Activated CD4-positive, alpha-beta T cell treated with anti-CD3 and anti-CD28 coated beads, Interleukin-2, amount 10 ng/mL, durations not matched to agents 24 days and 14 days (primary cell): ENCODE results near the gene GRIN3B. TPM values are rescaled to one million over a fixed set of nuclear protein-coding genes. Genes with fewer than 3 reads are reported as not detected.
A peak's percentile ranks its signal among the peaks of the same experiment; 100 is the strongest.

Experiments
- DNase-seq: peaks from one replicate; pipeline ENCODE4 v3.0.0; 2022
- H3K27ac Mint-ChIP-seq: one replicate; pipeline ENCODE4 v1.8.0; 2022; ENCODE audit warnings: mild to moderate bottlenecking, mixed read lengths
- H3K27me3 Mint-ChIP-seq: one replicate; pipeline ENCODE4 v1.8.0; 2022; ENCODE audit warnings: mixed read lengths
- H3K36me3 Mint-ChIP-seq: one replicate; pipeline ENCODE4 v1.8.0; 2022; ENCODE audit warnings: low read depth, mild to moderate bottlenecking, mixed read lengths
- H3K4me1 Mint-ChIP-seq: one replicate; pipeline ENCODE4 v1.8.0; 2021; ENCODE audit warnings: mixed read lengths
- H3K4me3 Mint-ChIP-seq: one replicate; pipeline ENCODE4 v1.8.0; 2022; ENCODE audit warnings: mild to moderate bottlenecking, moderate library complexity, mixed read lengths
- H3K9me3 Mint-ChIP-seq: one replicate; pipeline ENCODE4 v1.8.0; 2021; ENCODE audit warnings: mixed read lengths
- intact Hi-C: fragments of 100-400 bp; cut with micrococcal nuclease; formaldehyde crosslinking; loops from one replicate; pipeline ENCODE4 v1.15.1; 2023
- total RNA-seq: library from RNA; stranded (reverse); gene quantifications from 2 replicates; pipeline ENCODE4 v1.2.3, GENCODE V29; 2022

GRIN3B gene
- total RNA-seq, 1 donor from 2014 or later, result 0.07 TPM

- intact Hi-C loops, result no loop called here
- H3K27ac Mint-ChIP-seq, result peak overlapping the region; percentile 6
- peaks cover 5% of the 10 kb centered on the region for H3K36me3 Mint-ChIP-seq
- no peak for DNase-seq
- H3K4me3 Mint-ChIP-seq, result no peak overlapping the region
- H3K27me3 Mint-ChIP-seq, result no peaks in the 10 kb centered on the region
- peaks cover 4% of the 10 kb centered on the region for H3K4me1 Mint-ChIP-seq
- no peaks in the 10 kb centered on the region for H3K9me3 Mint-ChIP-seq
Observed at GRCh38 chr19:1050989-1051788, 51.0 kb downstream of the GRIN3B start.

- intact Hi-C loops, result no loop called here
- DNase-seq, result no peak
- H3K4me3 Mint-ChIP-seq, result no peak overlapping the region
- H3K4me1 Mint-ChIP-seq, result peaks cover 7% of the 10 kb centered on the region
- peaks cover 11% of the 10 kb centered on the region for H3K36me3 Mint-ChIP-seq
- H3K27me3 Mint-ChIP-seq, result no peaks in the 10 kb centered on the region
- H3K27ac Mint-ChIP-seq, result no peak overlapping the region
- H3K9me3 Mint-ChIP-seq, result no peaks in the 10 kb centered on the region
Observed at GRCh38 chr19:1051791-1052190, 51.6 kb downstream of the GRIN3B start.

GRCh38 chr19:1052349-1052975, 52.2 kb downstream of the GRIN3B start:
- intact Hi-C loops, result no loop called here

GRCh38 chr19:1053176-1054101, 53.2 kb downstream of the GRIN3B start:
- peaks cover 15% of the 10 kb centered on the region for H3K36me3 Mint-ChIP-seq
- intact Hi-C loops, result no loop called here
- no peak overlapping the region for H3K4me3 Mint-ChIP-seq
- H3K27me3 Mint-ChIP-seq, result no peaks in the 10 kb centered on the region
- H3K27ac Mint-ChIP-seq, result peak overlapping the region; percentile 66
- no peak for DNase-seq
- H3K9me3 Mint-ChIP-seq, result no peaks in the 10 kb centered on the region
- H3K4me1 Mint-ChIP-seq, result peaks cover 15% of the 10 kb centered on the region

More at GRCh38 chr19:1052349-1052975, 52.2 kb downstream of the GRIN3B start:
- no peak for DNase-seq
- Mint-ChIP-seq H3K27ac (peak overlapping the region; percentile 66), H3K4me1 (peaks cover 10% of the 10 kb centered on the region), H3K27me3 (no peaks in the 10 kb centered on the region), H3K36me3 (peaks cover 14% of the 10 kb centered on the region), H3K9me3 (no peaks in the 10 kb centered on the region), H3K4me3 (no peak overlapping the region)

- Mint-ChIP-seq H3K27me3 (no peaks in the 10 kb centered on the region), H3K4me3 (no peak overlapping the region), H3K9me3 (no peaks in the 10 kb centered on the region), H3K4me1 (peaks cover 15% of the 10 kb centered on the region), H3K36me3 (peaks cover 15% of the 10 kb centered on the region), H3K27ac (no peak overlapping the region)
- intact Hi-C loops, result no loop called here
- no peak for DNase-seq
Observed at GRCh38 chr19:1054102-1055027, 54.1 kb downstream of the GRIN3B start.

GRCh38 chr19:1055028-1055425, 54.8 kb downstream of the GRIN3B start:
- Mint-ChIP-seq H3K9me3 (no peaks in the 10 kb centered on the region), H3K4me3 (no peak overlapping the region), H3K27ac (no peak overlapping the region), H3K36me3 (peaks cover 15% of the 10 kb centered on the region), H3K27me3 (no peaks in the 10 kb centered on the region), H3K4me1 (peaks cover 15% of the 10 kb centered on the region)
- DNase-seq, result no peak
- intact Hi-C loops, result no loop called here

GRCh38 chr19:1055886-1056620, 55.8 kb downstream of the GRIN3B start:
- Mint-ChIP-seq H3K9me3 (no peaks in the 10 kb centered on the region), H3K27me3 (no peaks in the 10 kb centered on the region), H3K4me1 (peaks cover 15% of the 10 kb centered on the region), H3K27ac (no peak overlapping the region), H3K4me3 (no peak overlapping the region), H3K36me3 (peaks cover 15% of the 10 kb centered on the region)
- intact Hi-C loops, result no loop called here
- DNase-seq, result no peak

- H3K4me3 Mint-ChIP-seq, result no peak overlapping the region
- H3K36me3 Mint-ChIP-seq, result peaks cover 13% of the 10 kb centered on the region
- no peaks in the 10 kb centered on the region for H3K27me3 Mint-ChIP-seq
- H3K27ac Mint-ChIP-seq, result peak overlapping the region; percentile 38
- peaks cover 16% of the 10 kb centered on the region for H3K4me1 Mint-ChIP-seq
- intact Hi-C loops, result no loop called here
- no peaks in the 10 kb centered on the region for H3K9me3 Mint-ChIP-seq
- peak; percentile 80 for DNase-seq
Observed at GRCh38 chr19:1057176-1057855, 57.1 kb downstream of the GRIN3B start.

GRCh38 chr19:1058112-1058511, 57.9 kb downstream of the GRIN3B start:
- H3K36me3 Mint-ChIP-seq, result peaks cover 13% of the 10 kb centered on the region
- H3K27me3 Mint-ChIP-seq, result no peaks in the 10 kb centered on the region
- peaks cover 16% of the 10 kb centered on the region for H3K4me1 Mint-ChIP-seq
- DNase-seq, result no peak
- H3K9me3 Mint-ChIP-seq, result no peaks in the 10 kb centered on the region
- H3K4me3 Mint-ChIP-seq, result no peak overlapping the region
- intact Hi-C loops, result no loop called here
- H3K27ac Mint-ChIP-seq, result no peak overlapping the region

Other genes starting within 250 kb of the GRIN3B start
- not detected in 2 replicates for gene MISP, start 249.3 kb upstream of the GRIN3B start, total RNA-seq
- gene PTBP1, start 203.0 kb upstream of the GRIN3B start, total RNA-seq, result 789 and 832 TPM in 2 replicates
- not detected in 2 replicates for gene PLPPR3, start 178.5 kb upstream of the GRIN3B start, total RNA-seq
- gene AZU1, start 172.6 kb upstream of the GRIN3B start, total RNA-seq, result not detected in 2 replicates
- not detected in 2 replicates for gene PRTN3, start 159.4 kb upstream of the GRIN3B start, total RNA-seq
- not detected in 2 replicates for gene ELANE, start 148.1 kb upstream of the GRIN3B start, total RNA-seq
- 1.4 and 2.5 TPM in 2 replicates for gene CFD, start 140.8 kb upstream of the GRIN3B start, total RNA-seq
- 58.1 and 61.1 TPM in 2 replicates for gene MED16, start 107.2 kb upstream of the GRIN3B start, total RNA-seq
- not detected in 2 replicates for gene RNU6-9, start 106.9 kb upstream of the GRIN3B start, total RNA-seq
- 86.8 and 91.5 TPM in 2 replicates for gene R3HDM4, start 87.2 kb upstream of the GRIN3B start, total RNA-seq
- gene KISS1R, start 83.1 kb upstream of the GRIN3B start, total RNA-seq, result 12.9 and 16.8 TPM in 2 replicates
- gene ARID3A, start 74.4 kb upstream of the GRIN3B start, total RNA-seq, result 35.6 and 36.6 TPM in 2 replicates
- gene WDR18, start 16.1 kb upstream of the GRIN3B start, total RNA-seq, result 104 and 111 TPM in 2 replicates
- gene TMEM259, start 20.7 kb downstream of the GRIN3B start, total RNA-seq, result 154 and 156 TPM in 2 replicates
- not detected in 2 replicates for gene RNU6-2, start 21.1 kb downstream of the GRIN3B start, total RNA-seq
- 112 TPM in 2 replicates for gene CNN2, start 26.2 kb downstream of the GRIN3B start, total RNA-seq
- gene ABCA7, start 39.7 kb downstream of the GRIN3B start, total RNA-seq, result 15.8 TPM in 2 replicates
- gene ARHGAP45, start 66.7 kb downstream of the GRIN3B start, total RNA-seq, result 176 and 183 TPM in 2 replicates
- 273 and 274 TPM in 2 replicates for gene POLR2E, start 95.0 kb downstream of the GRIN3B start, total RNA-seq
- 225 and 239 TPM in 2 replicates for gene GPX4, start 103.6 kb downstream of the GRIN3B start, total RNA-seq
- 97.1 and 98.9 TPM in 2 replicates for gene SBNO2, start 173.8 kb downstream of the GRIN3B start, total RNA-seq
- gene STK11, start 205.4 kb downstream of the GRIN3B start, total RNA-seq, result 70.3 and 70.9 TPM in 2 replicates
- 1.7 and 1.9 TPM in 2 replicates for gene CBARP, start 237.6 kb downstream of the GRIN3B start, total RNA-seq
- gene ATP5F1D, start 241.3 kb downstream of the GRIN3B start, total RNA-seq, result 254 and 269 TPM in 2 replicates
- gene MIDN, start 248.2 kb downstream of the GRIN3B start, total RNA-seq, result 72.3 and 82.4 TPM in 2 replicates